GM19238 (cell line): ENCODE results near the gene KXD1.
A peak's percentile ranks its signal among the peaks of the same experiment; 100 is the strongest.
"Not testable (repeated sequence)": the region's sequence is repeated elsewhere in the genome, so short reads cannot be mapped to it uniquely, and the experiment has no call there.

Experiments used
- DNase-seq: peaks from one replicate; pipeline ENCODE4 v3.0.0; 2011; ENCODE audit warnings: low spot score; ENCODE audit not compliant: insufficient read length

Gene KXD1

DNA sequence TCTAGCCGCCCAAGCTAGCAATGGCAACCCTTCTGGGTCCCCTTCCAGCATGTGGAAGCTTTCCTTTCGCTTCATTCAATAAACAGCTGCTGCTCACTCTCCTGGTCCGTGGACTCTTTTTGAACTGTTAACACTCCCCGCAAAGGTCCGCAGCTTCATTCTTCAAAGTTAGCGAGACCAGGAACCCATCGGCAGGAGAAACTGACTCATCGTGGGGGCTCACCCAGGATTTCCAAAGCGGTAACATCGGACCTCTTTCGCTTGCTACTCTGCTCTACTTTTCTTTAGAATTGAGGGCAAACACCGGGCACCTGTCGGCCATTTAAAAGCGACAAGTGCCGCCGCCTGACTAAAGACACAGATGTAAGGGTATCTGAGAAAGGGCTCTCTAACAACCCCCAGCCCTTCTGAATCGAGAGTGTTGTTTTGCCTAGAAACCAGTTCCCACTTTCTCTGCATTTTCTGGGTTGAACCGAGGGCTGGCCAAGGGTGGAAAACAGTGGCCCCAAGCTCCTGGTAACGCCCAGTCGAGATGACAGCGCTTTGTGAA, 19.8 kb downstream of the KXD1 start:
- DNase-seq: no peak

DNA sequence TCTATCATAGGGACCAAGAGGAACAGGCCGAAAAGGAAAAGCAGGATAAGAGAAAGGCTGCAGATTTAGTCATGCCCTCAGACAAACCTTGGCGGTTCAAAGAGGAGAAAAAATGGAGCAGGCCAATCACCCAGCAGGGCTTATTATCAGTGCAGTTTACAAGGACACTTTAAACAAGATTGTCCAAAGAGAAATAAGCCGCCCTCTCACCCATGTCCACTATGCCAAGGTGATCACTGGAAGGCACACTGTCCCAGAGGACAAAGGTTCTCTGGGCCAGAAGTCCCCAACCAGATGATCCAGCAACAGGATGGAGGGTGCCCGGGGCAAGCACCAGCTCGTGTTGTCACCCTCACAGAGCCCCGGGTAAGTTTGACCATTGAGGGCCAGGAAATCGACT, 22.6 kb downstream of the KXD1 start:
- no peak for DNase-seq

DNA sequence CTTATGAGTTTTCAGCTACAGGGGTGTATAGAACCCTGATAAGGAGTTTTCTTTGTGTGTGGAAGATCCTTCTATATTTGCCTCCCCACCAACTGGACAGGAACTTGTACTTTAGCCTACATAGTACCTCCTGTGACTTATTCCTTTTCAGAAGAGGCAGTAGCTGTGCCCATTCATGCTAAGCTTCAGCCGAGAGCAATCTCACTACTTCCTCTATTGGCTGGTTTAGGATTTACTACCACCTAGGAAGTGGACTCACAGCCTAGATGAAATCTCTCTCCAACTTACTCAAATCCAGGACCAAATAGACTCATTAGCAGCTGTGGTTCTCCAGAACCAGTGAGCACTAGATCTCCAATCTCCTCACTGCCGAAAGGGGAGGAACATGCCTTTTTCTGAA, 28.6 kb downstream of the KXD1 start:
- no peak for DNase-seq

DNA sequence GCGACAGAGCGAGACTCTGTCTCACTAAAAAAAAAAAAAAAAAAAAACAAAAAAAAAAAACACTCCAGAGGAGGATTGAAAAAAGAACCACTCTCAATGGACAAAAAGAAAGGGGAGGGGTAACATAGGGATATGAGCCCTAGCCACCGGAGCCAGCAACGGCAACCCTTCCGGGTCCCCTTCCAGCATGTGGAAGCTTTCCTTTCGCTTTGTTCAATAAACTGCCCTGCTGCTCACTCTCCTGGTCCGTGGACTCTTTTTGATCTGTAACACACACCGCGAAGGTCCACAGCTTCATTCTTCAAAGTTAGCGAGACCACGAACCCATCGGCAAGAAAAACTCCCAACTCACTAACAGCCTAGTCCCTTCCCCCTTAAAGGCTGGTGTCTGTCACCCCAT, 29.9 kb downstream of the KXD1 start:
- no peak for DNase-seq

DNA sequence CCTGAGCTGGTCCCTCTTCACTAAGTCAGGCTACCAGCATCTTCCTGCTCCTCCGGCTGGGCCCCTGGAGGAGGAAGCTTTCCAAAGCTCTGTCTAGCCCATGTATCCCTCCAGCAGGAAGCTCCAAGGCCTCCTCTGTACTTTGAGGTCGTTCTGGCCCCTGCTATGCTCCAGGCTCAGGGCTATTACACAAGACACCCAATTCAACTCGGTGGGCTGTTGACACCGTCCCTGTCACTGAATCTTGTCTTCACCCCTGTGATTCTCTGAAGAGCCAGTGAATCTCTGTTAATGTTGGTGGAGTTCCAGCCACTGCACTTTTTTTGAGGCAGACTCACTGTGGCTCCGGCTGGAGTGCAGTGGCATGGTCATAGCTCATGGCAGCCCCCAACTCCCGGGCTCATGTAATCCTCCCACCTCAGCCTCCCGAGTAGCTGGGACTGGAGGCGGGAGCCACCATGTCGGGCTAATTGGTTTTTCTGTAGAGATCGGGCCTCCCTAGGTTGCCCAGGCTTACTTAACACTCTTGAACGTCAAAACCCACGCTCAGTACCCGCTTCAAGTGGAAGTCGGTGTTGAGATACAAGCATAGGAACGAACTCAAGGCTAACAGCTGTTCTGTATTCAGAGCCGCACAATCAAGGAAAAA, 30.4 kb downstream of the KXD1 start:
- DNase-seq: no peak

DNA sequence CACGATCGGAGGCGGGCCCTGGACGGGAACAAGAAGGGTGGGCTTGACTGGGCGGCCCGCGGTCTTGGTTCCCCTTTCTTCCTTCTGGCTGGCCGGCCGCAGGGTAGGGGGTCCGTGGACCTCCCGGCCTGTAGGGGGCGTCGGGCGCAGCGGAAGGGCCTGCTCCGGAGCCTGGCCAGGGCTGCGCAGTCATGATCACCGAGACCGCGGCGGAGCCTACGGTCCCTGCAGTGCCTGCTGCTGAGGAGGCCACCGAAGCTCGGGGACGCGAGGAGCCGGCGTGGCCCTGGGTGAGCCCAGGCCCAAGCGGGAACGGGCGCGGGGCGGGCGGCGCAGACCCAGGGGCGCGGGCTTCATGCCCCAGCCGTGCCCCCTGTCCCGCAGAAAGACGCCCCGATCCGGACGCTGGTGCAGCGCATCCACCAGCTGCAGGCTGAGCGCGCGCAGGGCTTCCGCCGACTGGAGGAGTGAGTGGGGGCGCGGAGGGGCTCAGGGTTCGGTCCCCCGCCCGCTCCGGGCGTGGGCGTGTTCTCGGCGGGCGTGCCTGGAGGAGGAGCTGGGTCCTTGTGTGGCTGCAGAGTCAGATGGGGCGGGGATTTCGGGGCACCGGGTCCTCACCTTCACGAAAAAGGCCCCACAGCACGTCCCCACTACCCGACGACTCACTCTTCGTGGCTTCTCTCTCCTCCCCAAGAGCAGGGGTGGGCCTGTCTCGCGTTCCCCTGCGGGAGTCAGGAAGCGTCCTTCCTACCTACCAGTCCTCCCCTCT, 31.1 kb downstream of the KXD1 start, which contains the start of gene REX1BD:
Gene REX1BD, plus strand, starts transcription at position 188 of the 769 bp plus-strand sequence. Its CDS starts 4 bp downstream, at position 192.
- DNase-seq: peak; percentile 73

- peak; percentile 65 for DNase-seq
Observed at GRCh38 chr19:18589380-18590272, 32.0 kb downstream of the KXD1 start.

DNA sequence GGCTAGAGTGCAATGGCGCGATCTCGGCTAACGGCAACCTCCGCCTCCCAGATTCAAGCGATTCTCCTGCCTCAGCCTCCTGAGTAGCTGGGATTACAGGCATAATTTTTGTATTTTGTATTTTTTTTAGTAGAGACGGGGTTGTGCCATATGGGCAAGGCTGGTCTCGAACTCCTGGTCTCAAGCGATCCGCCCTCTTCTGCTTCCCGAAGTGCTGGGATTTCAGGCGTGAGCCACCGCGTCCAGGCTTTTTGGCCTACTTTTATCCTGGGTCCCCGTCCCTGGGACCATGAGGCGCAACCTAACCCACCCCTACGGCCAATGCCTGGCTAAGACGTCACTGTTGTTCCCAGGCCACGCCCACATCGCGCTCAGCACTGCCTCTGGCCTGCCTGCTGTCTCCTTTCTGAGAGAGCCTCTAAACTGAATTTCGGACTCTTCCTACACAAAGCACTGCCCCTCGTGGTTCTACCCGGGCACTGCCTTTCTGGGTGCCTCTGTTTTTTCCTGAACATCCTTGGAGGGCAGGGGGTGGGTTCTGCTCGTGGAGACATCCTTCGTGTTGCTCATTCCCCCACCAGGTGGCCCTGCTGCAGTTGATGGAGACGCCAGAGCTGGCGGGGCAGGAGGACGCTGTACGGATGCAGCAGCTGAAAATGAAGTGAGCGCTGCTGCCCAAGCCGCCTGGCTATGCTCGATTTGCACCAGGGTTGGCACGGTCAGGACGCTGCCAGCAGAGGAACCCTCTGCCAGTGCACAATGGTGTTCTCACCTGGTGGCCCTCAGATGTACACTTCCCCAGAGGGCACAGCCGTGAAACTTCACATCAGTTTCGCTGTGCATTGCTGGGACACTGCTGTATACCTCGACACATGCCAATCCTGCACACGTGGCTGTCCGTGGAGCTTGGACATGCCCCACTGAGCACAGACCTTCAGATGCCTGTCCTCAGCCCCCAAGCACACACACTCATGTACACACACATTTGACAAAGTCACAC, 32.9 kb downstream of the KXD1 start:
- DNase-seq: no peak

- no peak for DNase-seq
Observed at GRCh38 chr19:18591735-18592385, 34.2 kb downstream of the KXD1 start.

DNA sequence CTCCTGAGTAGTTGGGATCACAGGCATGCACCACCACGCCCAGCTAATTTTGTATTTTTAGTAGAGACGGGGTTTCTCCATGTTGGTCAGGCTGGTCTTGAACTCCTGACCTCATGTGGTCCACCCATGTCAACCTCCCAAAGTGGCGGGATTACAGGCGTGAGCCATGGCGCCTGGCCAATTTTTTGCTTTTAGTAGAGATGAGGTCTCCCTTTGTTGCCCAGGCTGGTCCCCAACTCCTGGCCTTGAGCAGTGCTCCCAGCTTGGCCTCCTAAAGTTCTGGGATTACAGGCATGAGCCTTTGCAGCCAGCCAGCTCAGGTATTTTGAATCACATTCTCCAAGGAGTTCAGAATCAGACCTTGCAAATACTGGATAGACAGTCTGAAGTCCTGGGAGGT, 35.1 kb downstream of the KXD1 start:
- not testable (repeated sequence) for DNase-seq

DNA sequence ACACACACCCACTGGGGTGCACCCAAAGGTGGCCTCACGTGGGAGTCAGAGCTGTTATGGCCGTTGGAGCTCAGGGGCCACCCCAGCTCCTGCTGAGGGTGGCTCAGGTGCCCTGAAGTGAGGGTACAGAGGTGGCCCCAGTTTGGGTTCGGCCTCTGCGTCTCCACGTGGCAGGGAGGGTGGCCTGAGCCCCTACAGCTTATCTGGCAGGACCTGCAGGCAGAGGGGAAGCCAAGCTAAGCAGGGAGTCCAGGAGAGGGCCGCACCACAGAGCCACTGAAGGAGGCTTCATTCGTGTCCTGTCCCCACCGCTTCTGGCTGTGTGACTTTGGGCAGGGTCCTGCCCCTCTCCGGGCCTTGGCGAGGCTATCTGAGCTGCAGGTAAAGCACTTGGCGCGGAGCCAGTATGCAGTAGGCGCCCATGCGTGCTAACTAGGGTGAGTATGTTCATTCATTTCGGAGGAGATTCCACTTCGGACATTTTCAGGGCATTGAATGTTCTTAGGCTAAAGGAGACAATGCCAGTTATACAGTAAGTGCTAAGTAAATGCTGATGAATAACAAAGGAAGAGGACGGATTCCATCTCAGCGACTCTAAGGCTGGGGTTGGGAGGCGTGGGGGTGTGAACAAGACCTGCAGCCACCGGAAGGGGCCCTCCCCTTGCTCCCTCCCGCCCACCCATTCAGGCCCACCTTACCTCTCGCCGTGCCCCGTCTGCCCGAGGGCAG, 35.9 kb downstream of the KXD1 start:
- no peak for DNase-seq

DNA sequence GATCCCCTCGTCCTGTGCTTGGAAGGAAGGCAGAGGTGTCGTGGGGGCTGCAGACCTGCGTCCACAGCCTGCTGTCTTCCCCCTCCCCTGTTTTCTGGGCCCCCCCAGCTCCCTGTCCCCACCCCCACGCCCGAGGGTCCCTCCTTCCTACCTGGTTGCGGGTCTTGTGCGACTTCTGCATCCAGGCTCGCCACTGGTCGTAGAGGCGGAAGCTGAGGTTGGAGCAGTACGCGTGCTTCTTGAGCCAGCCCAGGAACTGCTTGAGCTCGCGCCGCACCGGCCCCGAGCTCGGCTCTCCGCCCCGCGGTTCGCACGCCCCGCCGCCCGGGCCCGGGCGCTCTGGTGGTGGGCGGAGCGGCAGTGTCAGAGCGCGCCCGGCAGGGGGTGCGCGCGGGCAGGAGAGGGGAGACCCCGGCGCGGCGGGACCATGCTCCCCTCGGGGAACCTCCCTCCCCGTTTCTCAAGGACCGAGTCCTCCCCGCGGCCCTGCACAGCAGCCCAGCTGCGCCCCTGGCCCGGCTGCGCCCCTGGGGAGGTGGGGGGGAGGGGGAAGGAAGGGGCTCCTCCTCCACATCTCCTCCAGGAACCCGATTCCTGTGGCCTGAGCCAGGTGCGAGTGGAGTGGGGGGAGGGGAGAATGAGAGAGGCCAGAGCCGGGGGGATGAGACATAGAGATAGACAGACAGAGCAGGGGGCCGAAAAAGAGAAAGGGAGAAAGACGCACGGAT, 36.6 kb downstream of the KXD1 start:
- peak; percentile 93 for DNase-seq

DNA sequence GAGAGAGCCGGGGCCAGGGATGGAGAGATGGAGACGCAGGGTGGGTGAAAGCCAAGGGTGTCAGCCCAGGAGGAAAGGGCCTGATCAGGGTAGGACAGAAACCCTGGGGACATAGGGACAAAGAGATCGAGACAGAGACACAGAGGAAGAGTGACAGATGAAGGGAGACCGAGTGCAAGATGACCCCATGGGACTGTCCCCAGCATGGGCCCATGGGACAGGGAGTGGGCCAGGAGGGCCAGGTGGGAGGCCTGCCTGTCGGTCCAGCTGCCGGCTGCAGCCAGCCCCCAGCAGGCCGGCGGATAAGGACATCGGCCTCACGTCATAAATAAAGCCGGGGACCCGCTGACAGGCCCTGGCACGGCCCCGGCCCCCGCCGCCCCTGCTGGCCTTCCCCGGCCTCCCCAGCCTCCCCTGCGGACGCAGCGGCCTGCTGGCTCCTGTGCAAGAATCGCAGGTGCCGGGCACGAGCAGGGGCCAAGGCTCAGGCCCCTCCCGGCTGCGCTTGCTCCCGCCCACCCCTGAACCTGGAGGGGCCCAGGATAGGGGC, 37.2 kb downstream of the KXD1 start:
- DNase-seq: no peak

GRCh38 chr19:18595475-18595874, 37.8 kb downstream of the KXD1 start:
- no peak for DNase-seq

DNA sequence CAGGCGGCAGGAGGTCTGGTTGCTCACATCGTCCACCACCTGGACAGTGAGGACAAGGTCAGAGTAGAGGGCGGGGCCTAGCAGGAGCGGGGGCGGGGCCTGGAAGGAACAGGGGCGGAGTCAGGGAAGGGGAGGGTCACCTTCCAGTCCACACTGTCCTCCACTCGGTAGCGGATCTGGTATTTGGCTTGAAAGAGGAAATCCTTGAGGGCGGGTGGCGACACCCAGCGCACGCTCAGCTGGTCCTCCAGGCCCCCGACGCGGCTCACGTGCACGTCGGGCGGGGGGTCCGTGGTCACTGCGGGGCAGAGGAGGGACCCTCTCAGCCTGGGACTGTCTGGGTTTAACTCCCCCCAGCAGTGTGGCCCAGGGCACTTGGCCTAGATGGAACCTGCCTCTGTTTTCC, 39.1 kb downstream of the KXD1 start:
- no peak for DNase-seq

GRCh38 chr19:18597809-18598660, 40.4 kb downstream of the KXD1 start:
- DNase-seq: no peak

DNA sequence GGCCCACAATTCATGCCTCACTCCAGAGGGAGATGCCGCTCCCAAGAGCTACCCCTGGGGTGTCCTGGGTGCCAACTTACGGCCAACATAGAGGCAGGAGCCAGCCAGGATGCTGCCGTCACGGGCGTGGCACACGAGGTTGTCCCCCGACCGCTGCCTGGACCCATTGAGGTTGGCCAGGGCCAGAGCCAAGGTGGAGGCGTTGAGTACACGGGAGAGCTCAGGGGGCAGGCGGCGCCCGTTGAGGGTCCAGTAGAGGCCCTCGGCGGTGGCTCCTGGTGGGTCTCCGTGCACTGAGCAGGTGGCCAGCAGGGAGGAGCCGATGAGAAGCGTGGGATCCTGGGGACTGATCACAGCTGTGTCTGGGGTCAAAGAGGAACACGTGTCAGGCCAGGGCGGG, 41.8 kb downstream of the KXD1 start:
- DNase-seq: no peak
